ENCODE results near the gene PARD3B. TPM values are rescaled to one million over a fixed set of nuclear protein-coding genes. Genes with fewer than 3 reads are reported as not detected.

PARD3B gene
- polyA plus RNA-seq, 1 donor = 10.3 TPM

- DNase-seq = no peak
Measured at GRCh38 chr2:205364261-205364660, 819.0 kb downstream of the PARD3B start.

- DNase-seq = no peak
Measured at GRCh38 chr2:205366336-205367060, 821.2 kb downstream of the PARD3B start.

- no peak for DNase-seq
Measured at GRCh38 chr2:205367331-205367935, 822.2 kb downstream of the PARD3B start.

GRCh38 chr2:205369813-205370212 is 824.5 kb downstream of the PARD3B start:
- DNase-seq = no peak

- DNase-seq = no peak
Measured at GRCh38 chr2:205370726-205371125, 825.5 kb downstream of the PARD3B start.

- no peak for DNase-seq
Measured at GRCh38 chr2:205372141-205372540, 826.9 kb downstream of the PARD3B start.

GRCh38 chr2:205375461-205376448 is 830.5 kb downstream of the PARD3B start:
- peak; percentile 29 for DNase-seq

- DNase-seq = no peak
Measured at GRCh38 chr2:205377324-205377723, 832.0 kb downstream of the PARD3B start.

GRCh38 chr2:205383601-205384000 is 838.3 kb downstream of the PARD3B start:
- no peak for DNase-seq

- no peak for DNase-seq
Measured at GRCh38 chr2:205386109-205386508, 840.8 kb downstream of the PARD3B start.

- no peak for DNase-seq
Measured at GRCh38 chr2:205387350-205388055, 842.2 kb downstream of the PARD3B start.

GRCh38 chr2:205390866-205391265 is 845.6 kb downstream of the PARD3B start:
- no peak for DNase-seq

GRCh38 chr2:205401511-205401910 is 856.2 kb downstream of the PARD3B start:
- DNase-seq = no peak

- no peak for DNase-seq
Measured at GRCh38 chr2:205402011-205402410, 856.7 kb downstream of the PARD3B start.

- no peak for DNase-seq
Measured at GRCh38 chr2:205403244-205403825, 858.1 kb downstream of the PARD3B start.

GRCh38 chr2:205405194-205405593 is 859.9 kb downstream of the PARD3B start:
- DNase-seq = no peak

GRCh38 chr2:205405752-205406151 is 860.5 kb downstream of the PARD3B start:
- DNase-seq = peak; percentile 46

GRCh38 chr2:205407984-205408383 is 862.7 kb downstream of the PARD3B start:
- peak; percentile 79 for DNase-seq

- no peak for DNase-seq
Measured at GRCh38 chr2:205408696-205409095, 863.4 kb downstream of the PARD3B start.

- DNase-seq = peak; percentile 36
Measured at GRCh38 chr2:205409411-205409810, 864.1 kb downstream of the PARD3B start.

GRCh38 chr2:205411558-205411957 is 866.3 kb downstream of the PARD3B start:
- DNase-seq = no peak

GRCh38 chr2:205424326-205424725 is 879.1 kb downstream of the PARD3B start:
- DNase-seq = no peak
